ENCODE measurements around the gene OTUD5.

The OTUD5 gene

GRCh38 chrX:48911412-48912182, 45.8 kb downstream of the OTUD5 start, which contains the start of gene SLC35A2:
Gene SLC35A2 (minus strand): TSS chrX:48911646. CDS start chrX:48911636, 10 bp downstream.
- DNase-seq (ENCODE audit: low read depth): peak; percentile 77

- DNase-seq (ENCODE audit: low read depth): peak; percentile 44
Observed at GRCh38 chrX:48910926-48911411, 46.4 kb downstream of the OTUD5 start.

GRCh38 chrX:48909703-48910294, 47.6 kb downstream of the OTUD5 start:
- no peak for DNase-seq (ENCODE audit: low read depth)

- DNase-seq (ENCODE audit: low read depth): no peak
Observed at GRCh38 chrX:48908600-48908999, 48.8 kb downstream of the OTUD5 start.

- no peak for DNase-seq (ENCODE audit: low read depth)
Observed at GRCh38 chrX:48905090-48905790, 52.2 kb downstream of the OTUD5 start.

- no peak for DNase-seq (ENCODE audit: low read depth)
Observed at GRCh38 chrX:48904626-48905025, 52.8 kb downstream of the OTUD5 start.

GRCh38 chrX:48904180-48904579, 53.2 kb downstream of the OTUD5 start:
- no peak for DNase-seq (ENCODE audit: low read depth)

GRCh38 chrX:48903290-48903689, 54.1 kb downstream of the OTUD5 start:
- DNase-seq (ENCODE audit: low read depth): no peak

GRCh38 chrX:48902776-48903175, 54.6 kb downstream of the OTUD5 start:
- no peak for DNase-seq (ENCODE audit: low read depth)

- DNase-seq (ENCODE audit: low read depth): no peak
Observed at GRCh38 chrX:48902135-48902534, 55.3 kb downstream of the OTUD5 start.

- DNase-seq (ENCODE audit: low read depth): no peak
Observed at GRCh38 chrX:48901069-48901468, 56.3 kb downstream of the OTUD5 start.

GRCh38 chrX:48899078-48899410, 58.4 kb downstream of the OTUD5 start:
- no peak for DNase-seq (ENCODE audit: low read depth)

- peak; percentile 96 for DNase-seq (ENCODE audit: low read depth)
Observed at GRCh38 chrX:48897625-48898306, 59.6 kb downstream of the OTUD5 start, which contains the start of the genes PQBP1 and TIMM17B. Gene PQBP1 (plus strand): TSS chrX:48897930. CDS start chrX:48898510, 580 bp downstream. Gene TIMM17B (minus strand): TSS chrX:48897768. CDS start chrX:48897749, 19 bp downstream.

- DNase-seq (ENCODE audit: low read depth): peak; percentile 75
Observed at GRCh38 chrX:48897157-48897624, 60.2 kb downstream of the OTUD5 start.

- DNase-seq (ENCODE audit: low read depth): peak; percentile 42
Observed at GRCh38 chrX:48896611-48897011, 60.8 kb downstream of the OTUD5 start.

GRCh38 chrX:48894891-48895290, 62.5 kb downstream of the OTUD5 start:
- DNase-seq (ENCODE audit: low read depth): no peak

GRCh38 chrX:48893556-48894348, 63.7 kb downstream of the OTUD5 start:
- no peak for DNase-seq (ENCODE audit: low read depth)

GRCh38 chrX:48892896-48893295, 64.5 kb downstream of the OTUD5 start:
- no peak for DNase-seq (ENCODE audit: low read depth)

- DNase-seq (ENCODE audit: low read depth): peak; percentile 92
Observed at GRCh38 chrX:48891402-48892288, 65.8 kb downstream of the OTUD5 start.

GRCh38 chrX:48890934-48891401, 66.4 kb downstream of the OTUD5 start:
- DNase-seq (ENCODE audit: low read depth): no peak
